Raji (cell line): ENCODE data around the gene CALML6.

Experiments
- POLR2A ChIP-seq: IDR thresholded peaks from 2 replicates; pipeline ENCODE4 v1.6.1; 2011; ENCODE audit warnings: low read depth, low read length, control low read depth; ENCODE audit not compliant: insufficient read depth

Gene CALML6

GRCh38 chr1:1925437-1926345 is 10.6 kb downstream of the CALML6 start:
- no peak for TF ChIP-seq POLR2A

DNA sequence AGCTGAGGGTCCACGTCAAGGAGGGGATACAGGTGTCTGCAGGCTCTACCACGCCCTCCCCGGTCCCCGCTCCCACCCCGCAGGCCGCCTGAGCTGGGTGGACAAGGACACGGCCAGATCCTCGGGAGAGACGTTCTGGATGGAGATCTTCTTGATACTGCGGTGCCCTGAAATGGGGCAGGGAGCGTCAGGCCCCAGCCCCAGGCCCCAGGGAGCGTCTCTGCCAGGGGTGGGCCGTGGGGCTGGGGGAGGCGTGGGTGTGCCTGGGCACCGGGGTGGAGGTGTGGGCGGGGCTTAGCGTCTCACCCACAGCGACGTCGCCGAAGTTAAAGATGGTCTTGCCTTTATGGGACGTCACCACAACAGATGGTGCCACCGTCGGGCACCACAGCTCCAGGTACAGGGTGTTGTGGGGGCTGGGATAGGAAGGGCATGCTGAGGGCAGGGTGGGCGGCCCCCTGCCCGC is 11.3 kb downstream of the CALML6 start:
- TF ChIP-seq POLR2A = no peak

GRCh38 chr1:1926886-1927660 is 12.0 kb downstream of the CALML6 start:
- TF ChIP-seq POLR2A = no peak

DNA sequence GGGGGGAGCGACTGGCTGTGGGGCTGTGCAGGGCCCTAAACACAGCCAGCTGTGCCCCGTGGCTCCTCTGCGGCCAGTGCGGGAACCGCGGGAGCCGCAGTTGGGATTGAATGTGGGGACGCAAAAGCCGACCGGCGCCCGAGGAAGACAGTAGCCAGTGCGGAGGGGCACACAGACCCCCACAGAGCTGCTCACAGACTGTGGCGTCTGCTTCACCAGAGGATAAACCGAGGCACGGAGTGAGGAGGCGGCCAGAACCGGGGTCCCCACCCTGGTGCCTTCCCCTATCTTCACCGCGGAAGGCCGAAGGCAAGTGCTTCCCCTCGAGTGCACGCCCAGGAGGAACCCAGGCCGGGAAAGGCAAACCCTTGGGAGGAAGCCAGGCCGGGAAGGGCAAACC is 12.7 kb downstream of the CALML6 start:
- TF ChIP-seq POLR2A = no peak

GRCh38 chr1:1928231-1929101 is 13.4 kb downstream of the CALML6 start:
- no peak for TF ChIP-seq POLR2A

DNA sequence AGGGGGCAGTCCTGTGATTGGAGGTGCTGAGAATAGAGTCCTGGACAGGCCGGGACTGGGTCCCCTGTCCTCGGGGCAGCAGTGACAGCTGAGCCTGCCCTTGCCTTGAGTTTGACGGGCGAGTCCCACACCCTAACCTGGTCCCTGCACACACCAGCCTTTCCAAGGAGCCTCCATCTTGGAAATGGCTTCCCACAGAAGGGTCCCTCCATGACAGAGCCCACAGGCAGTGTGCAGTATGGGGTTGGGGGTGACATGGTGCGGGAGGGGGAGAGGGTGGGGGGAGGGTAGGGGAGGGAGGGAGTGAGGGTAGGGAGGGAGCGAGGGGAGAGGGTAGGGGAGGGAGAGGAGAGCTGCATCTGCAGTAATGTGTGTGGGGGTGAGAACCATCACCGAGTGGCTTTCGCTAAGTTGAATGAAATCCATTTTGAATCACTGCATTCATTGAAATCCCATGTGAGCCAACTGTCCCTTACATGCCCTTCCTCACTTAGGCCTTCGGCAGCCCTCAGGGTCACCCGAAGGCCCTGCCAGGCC is 14.1 kb downstream of the CALML6 start:
- TF ChIP-seq POLR2A = no peak

- no peak for TF ChIP-seq POLR2A
Measured at GRCh38 chr1:1929639-1930545, 14.8 kb downstream of the CALML6 start.

DNA sequence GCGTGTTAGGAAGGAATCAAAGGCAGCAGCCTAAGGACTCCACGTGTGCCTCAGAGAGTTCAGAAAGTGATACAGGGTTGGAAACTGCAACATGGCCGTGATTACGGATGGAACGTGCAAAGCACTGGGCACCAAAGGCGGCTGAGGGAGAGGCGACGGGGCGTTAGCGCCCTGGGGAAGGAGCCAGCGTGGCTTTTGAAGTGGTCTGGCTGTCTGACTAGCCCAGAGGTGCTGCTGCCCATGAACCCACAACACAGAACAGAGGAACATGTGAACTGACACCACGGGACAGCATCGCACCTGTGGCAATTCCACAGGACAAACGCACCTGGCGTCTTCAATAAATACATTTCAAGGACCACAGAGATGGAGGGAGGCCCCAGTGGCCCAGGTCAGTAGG is 22.0 kb downstream of the CALML6 start:
- TF ChIP-seq POLR2A = no peak

- TF ChIP-seq POLR2A = no peak
Measured at GRCh38 chr1:1937549-1938275, 22.7 kb downstream of the CALML6 start.

DNA sequence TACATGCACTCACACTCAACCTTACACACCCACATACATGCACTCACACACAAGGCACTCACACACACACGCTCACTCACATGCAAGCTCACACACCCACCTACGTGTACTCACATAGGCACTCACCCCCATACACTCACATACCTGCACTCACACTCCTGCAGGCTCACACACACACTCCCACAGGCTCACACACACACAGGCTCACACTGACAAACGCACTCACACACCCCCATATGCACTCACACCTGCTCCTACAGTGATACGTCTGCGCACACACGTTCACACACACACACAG is 23.2 kb downstream of the CALML6 start:
- TF ChIP-seq POLR2A = no peak

- TF ChIP-seq POLR2A = no peak
Measured at GRCh38 chr1:1938613-1939295, 23.7 kb downstream of the CALML6 start.

DNA sequence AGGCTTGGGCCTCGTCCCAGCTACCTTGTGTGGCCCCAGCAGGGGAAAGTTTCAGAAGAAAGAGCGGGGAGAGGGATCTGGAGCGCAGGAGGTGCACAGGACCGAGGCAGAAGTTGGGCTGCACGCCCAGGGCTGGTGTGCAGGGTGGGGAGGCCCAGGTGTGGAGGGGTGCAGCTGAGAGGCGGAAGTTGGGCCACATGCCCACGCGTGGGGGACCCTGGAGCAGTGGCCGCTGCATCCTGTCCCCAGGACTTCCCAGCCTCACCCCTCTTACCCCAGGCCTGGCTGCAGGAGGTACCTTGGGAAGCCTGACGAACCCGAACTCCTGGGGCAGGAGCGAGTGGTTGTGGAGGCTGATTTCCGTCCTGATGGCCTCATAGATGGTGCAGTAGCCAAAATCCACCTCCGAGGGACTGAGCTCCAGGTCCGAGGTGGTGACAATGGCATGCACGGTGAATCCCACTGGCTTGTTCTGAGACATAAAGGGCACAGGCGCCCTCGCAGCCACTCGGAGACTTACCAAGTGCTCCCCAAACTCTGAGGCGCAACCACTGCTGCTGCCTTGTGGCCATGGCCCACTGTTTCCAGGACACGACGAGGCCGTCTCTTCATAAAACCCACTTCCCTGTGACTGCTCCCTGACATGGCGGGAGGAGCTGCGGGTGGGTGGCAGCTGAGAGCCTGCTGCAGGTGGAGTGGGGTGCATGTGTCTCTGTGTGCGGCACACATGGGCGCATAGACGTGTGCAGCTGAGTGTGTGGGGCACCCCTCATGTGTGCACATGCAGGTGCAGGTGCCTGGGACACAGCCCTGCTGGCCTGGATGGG is 24.4 kb downstream of the CALML6 start:
- no peak for TF ChIP-seq POLR2A
